ENCODE data around the gene FAM181A. TPM values are rescaled to one million over a fixed set of nuclear protein-coding genes. Genes with fewer than 3 reads are reported as not detected.

The FAM181A gene
- total and polyA plus RNA-seq, 10 of the 15 experiments (the other 5 are each of a cell fraction or from before 2014, with no cell fraction given) = not detected

- H3K4me3 ChIP-seq = no peak overlapping the region
- H2AFZ ChIP-seq (ENCODE audit: control insufficient read depth, low read depth, low read length) = no peak overlapping the region
- H3K27me3 ChIP-seq (replicated peaks in 1 of 2; ENCODE audit: control insufficient read depth in 2 of 2, insufficient read depth in 2 of 2, low read length in 1 of 2) = peaks cover 0 to 2% of the 10 kb centered on the region in 2 experiments; a peak in 2 of 4 replicates
- SMC1A ChIA-PET (ENCODE audit: uncharacterized antibody, unreplicated experiment) = no interaction called here
- ATAC-seq (no peak), FAIRE-seq (no peak), DNase-seq (ENCODE audit: low read depth, low spot score) (no peak)
- WGBS (ENCODE audit: insufficient coverage, insufficient replicate concordance, low lambda C conversion rate, missing lambda C conversion rate) = 13% methylated on average over 5 of the region's 5 CpGs
- H3K27ac ChIP-seq (ENCODE audit: control insufficient read depth, insufficient read depth) = no peak overlapping the region
- POLR2A ChIA-PET = no interaction called here
- H3K9me3 ChIP-seq (replicated peaks; ENCODE audit: control insufficient read depth, insufficient read depth, low read length) = peaks cover 1% of the 10 kb centered on the region; the same call in 1 of the 3 replicates
- H3K4me2 ChIP-seq (ENCODE audit: control insufficient read depth, insufficient read depth) = no peak overlapping the region
- H3K79me2 ChIP-seq (ENCODE audit: control insufficient read depth, insufficient read depth, low read length) = no peaks in the 10 kb centered on the region
- in situ Hi-C loops (cut with MboI) (no loop called here), intact Hi-C loops (cut with micrococcal nuclease; ENCODE audit: unreplicated experiment) (no loop called here)
- no peak overlapping the region for H3K9ac ChIP-seq (ENCODE audit: control insufficient read depth, insufficient read depth, low read length)
- H3K4me1 ChIP-seq (ENCODE audit: control insufficient read depth, insufficient read depth, low read length) = no peaks in the 10 kb centered on the region; the same call in 1 of the 2 replicates
- TF ChIP-seq USF2 (IDR thresholded peaks at IDR 0.05; ENCODE audit: borderline replicate concordance, low read depth, low read length) = no peak
- no peak for TF ChIP-seq ASH2L (IDR thresholded peaks at IDR 0.05; ENCODE audit: borderline replicate concordance, low read depth)
- TF ChIP-seq KDM1A (IDR thresholded peaks at IDR 0.05; ENCODE audit: borderline replicate concordance) = no peak
- TF ChIP-seq LARP7 (IDR thresholded peaks at IDR 0.05) = no peak
- no peak for TF ChIP-seq SUPT20H (IDR thresholded peaks at IDR 0.05; ENCODE audit: borderline replicate concordance, control insufficient read depth, low read depth, low read length)
- no peak for TF ChIP-seq PKNOX1 (IDR thresholded peaks at IDR 0.05)
- no TSS peak for BruUV-seq (replicated peaks)
- RAD21 ChIA-PET (ENCODE audit: unreplicated experiment) = no interaction called here
- H3K36me3 ChIP-seq (ENCODE audit: control insufficient read depth in 2 of 2, insufficient read depth in 2 of 2, low read length in 1 of 2) = no peaks in the 10 kb centered on the region
- CTCF ChIA-PET = no interaction called here
- no peaks in the 10 kb centered on the region for H4K20me1 ChIP-seq (ENCODE audit: control insufficient read depth, insufficient read depth)
Observed at GRCh38 chr14:93911975-93912615, 15.0 kb upstream of the FAM181A start.
